AG04449 (cell line): Measurements from ENCODE around the gene ARHGEF4.

Source experiments
- CTCF ChIA-PET: fragments of 350-600 bp; formaldehyde crosslinking; extraction: SDS; loops from one replicate; lab custom pipeline; 2021; ENCODE audit warnings: antibody characterized with exemption; lab: Yijun Ruan, JAX
- POLR2A ChIA-PET: fragments of 400-600, 350-600 bp; formaldehyde crosslinking; extraction: SDS; loops from one replicate; lab custom pipeline; 2020; ENCODE audit warnings: antibody characterized with exemption, inconsistent platforms; lab: Yijun Ruan, JAX
- DNase-seq: peaks from one replicate; pipeline ENCODE4 v3.0.0-alpha.2; 2010; ENCODE audit warnings: low read depth, low spot score
- H3K4me3 ChIP-seq: 2 replicates; pipeline ENCODE4 v1.5.1; 2011; ENCODE audit warnings: low read depth, mild to moderate bottlenecking, control low read depth, low read length
- TF ChIP-seq, protein P1 (sequence below): IDR thresholded peaks from one replicate; pipeline ENCODE4 v1.5.1; 2011; ENCODE audit warnings: mild to moderate bottlenecking, moderate library complexity, low read length, control low read depth, inconsistent platforms; ENCODE audit not compliant: insufficient read depth; ENCODE audit errors: missing control alignments

Gene ARHGEF4

DNA sequence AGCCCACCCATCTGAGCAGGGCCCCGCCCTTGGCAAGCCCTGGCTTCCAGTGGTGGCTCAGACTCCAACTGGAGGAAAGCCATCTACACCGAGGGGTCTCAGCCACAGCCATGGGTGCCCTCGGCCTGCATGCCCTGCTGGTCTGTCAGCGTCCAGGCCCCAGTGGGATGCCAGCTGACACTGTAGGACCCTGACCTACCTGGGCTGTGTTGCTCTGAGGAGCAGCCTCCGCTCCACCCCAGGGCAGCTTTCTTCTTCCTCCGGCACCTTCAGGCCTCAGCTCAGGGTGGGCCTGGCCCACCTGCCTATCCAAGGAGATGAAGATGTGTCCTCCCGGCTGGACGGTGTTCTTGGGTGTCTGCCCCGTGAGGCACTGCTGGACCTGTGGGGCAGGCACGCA is 13.9 kb upstream of the ARHGEF4 start:
- DNase-seq, result no peak
- CTCF ChIA-PET, result no interaction called here
- POLR2A ChIA-PET, result no interaction called here
- H3K4me3 ChIP-seq, result no peak overlapping the region
- TF ChIP-seq, protein P1, sequence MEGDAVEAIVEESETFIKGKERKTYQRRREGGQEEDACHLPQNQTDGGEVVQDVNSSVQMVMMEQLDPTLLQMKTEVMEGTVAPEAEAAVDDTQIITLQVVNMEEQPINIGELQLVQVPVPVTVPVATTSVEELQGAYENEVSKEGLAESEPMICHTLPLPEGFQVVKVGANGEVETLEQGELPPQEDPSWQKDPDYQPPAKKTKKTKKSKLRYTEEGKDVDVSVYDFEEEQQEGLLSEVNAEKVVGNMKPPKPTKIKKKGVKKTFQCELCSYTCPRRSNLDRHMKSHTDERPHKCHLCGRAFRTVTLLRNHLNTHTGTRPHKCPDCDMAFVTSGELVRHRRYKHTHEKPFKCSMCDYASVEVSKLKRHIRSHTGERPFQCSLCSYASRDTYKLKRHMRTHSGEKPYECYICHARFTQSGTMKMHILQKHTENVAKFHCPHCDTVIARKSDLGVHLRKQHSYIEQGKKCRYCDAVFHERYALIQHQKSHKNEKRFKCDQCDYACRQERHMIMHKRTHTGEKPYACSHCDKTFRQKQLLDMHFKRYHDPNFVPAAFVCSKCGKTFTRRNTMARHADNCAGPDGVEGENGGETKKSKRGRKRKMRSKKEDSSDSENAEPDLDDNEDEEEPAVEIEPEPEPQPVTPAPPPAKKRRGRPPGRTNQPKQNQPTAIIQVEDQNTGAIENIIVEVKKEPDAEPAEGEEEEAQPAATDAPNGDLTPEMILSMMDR, result no peak

DNA sequence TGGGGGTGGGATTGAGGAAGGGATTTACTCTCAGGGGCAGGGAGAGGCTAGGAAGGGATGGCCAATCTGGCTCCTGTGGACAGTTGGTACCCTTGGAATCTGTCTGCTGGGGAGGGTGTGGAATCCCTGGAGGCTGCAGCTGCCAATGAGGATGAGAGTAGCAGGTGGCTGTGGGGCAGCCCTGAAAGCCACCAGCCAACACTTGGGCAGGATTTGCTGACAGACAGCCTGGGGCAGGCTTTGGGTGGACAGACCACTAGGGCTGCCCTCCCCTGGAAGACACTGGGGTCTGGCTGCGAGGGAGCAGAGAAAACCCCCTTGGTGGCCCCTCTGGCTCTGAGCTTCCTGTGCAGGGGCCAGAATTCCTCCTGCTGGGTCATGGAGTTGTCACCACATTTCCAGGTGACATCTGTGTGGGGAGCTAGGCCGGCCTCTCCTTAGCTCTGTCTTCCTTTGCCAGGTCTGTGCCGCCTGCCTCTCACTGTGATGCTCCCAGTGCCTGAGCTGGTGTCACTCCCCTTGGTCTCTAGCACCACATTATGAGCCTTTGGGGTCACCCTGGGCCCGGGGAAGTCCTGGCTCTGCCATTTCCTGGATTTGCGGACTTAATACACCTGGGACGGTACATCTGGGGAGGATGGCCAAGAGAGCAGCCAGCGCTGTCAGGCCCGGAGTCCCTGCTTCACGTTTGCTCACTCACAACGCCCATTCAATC is 13.4 kb upstream of the ARHGEF4 start:
- TF ChIP-seq, protein P1, result no peak
- DNase-seq, result no peak
- H3K4me3 ChIP-seq, result no peak overlapping the region
- ChIA-PET POLR2A (no interaction called here), CTCF (no interaction called here)

DNA sequence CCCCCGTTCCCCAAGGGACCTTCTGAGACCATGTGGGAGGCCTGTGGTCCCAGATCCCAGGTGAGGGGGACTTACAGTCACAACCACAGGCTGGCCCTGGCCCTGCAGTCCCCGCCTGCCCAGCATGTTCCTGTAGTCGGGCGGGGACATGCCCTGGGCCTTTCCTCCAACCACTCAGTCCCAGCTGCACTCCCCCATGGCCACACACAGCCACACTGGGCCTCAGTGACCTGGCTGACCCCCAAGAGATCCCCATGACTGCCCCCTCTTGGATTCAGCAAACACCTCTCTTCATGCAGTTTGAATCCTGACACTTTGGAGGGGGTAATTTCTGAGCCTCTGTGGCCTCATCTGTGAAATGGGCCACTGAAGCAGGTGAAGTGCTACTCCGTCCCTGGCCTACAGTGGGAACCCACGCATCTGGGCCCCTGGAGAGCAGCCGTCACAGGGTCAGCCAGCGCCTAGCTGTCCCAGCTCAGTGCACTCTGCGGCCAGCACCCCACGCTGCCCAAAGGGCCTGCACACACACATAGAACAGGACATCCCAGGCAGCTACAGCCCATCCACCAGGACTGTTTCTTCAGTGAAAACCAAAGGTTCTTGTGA is 12.7 kb upstream of the ARHGEF4 start:
- POLR2A ChIA-PET, result no interaction called here
- CTCF ChIA-PET, result interaction anchor here (1.0 kb wide), 1 partner anchor 50 kb away, joined by 4 read pairs; no protein-coding TSS in a partner anchor
- no peak for DNase-seq
- no peak overlapping the region for H3K4me3 ChIP-seq
- TF ChIP-seq, protein P1, result no peak

DNA sequence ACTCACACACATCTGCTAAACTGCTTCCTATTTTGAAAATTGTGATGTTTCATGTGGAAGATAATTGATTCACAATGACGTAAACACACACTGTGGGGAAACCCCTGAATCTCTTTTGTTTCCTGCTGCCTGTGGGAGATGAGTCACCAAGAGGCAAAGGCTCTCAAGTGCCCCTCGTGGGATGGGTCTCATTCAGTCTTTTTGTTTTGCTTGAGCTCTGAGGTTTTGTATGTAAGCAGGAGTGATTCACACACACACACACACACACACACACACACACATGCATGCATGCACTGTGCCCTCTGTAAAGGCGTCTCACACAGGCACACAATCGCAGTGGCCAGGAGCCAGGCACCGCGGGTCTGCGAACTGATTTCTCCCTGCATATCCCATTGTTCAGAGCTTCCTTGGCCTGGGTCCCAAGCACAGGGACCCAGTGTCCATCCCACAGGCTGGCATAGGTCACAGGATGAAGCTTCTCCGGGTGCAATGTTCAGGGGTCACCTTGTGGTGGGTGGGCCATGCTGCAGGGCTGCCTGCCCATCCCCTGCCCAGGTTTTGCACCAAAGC is 12.1 kb upstream of the ARHGEF4 start:
- no peak overlapping the region for H3K4me3 ChIP-seq
- DNase-seq, result peak; percentile 87
- CTCF ChIA-PET, result interaction anchor here (1.0 to 2.4 kb wide), 2 partner anchors 27 to 49 kb away, joined by 4 to 5 read pairs; no protein-coding TSS in a partner anchor
- TF ChIP-seq, protein P1, result no peak
- POLR2A ChIA-PET, result no interaction called here

DNA sequence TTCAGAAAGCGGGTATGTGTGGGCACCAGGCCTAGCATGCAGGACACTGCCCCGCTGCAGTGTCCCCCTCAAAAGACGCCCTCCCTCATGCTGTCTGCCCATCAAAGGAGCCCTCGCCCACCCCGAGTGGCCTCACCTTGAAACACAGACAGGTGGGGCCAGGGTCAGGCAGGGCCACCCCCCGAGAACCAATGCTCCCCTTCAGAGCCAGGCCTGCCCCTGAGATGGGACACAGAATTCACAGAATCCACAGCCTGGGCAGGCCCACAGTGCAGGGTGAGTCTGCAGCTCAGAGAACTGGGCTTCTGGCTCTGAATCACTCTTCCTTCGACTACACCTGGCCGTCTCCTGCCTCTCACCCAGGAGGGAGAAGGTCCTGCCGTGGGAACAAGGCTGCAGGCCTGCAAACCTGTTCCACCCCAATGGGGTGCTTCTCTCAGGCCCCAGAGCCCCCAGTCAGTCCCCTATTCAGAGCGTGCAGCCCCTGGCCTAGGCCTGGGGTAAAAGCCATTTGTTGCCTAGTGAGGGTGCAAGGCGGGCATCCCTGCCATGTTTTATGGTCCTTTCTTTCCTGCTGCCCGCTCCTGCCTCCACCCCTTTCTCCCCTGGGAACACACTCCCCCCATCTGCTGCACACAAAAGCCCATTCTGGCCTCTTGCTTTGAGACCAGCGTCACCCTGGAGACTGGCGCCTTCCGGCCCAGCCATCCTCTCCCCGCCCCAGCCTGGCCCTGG is 11.3 kb upstream of the ARHGEF4 start:
- TF ChIP-seq, protein P1, result no peak
- POLR2A ChIA-PET, result no interaction called here
- no peak for DNase-seq
- no peak overlapping the region for H3K4me3 ChIP-seq
- CTCF ChIA-PET, result interaction anchor here (2.4 kb wide), 1 partner anchor 28 kb away, joined by 5 read pairs; no protein-coding TSS in a partner anchor

DNA sequence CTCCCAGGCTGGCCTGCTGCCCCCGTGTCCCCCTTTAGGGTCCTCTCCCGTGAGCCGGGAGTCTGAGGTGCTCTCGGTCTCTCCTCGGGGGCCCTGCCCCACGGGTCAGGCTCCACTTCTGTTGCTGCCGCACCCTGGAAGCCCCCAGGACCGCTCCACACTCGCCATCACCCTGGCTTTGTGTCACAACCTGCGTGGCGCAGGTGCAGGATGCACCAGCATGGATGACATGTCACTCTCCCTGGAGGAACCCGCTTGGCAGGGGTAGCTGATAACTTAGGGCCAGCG is 10.8 kb upstream of the ARHGEF4 start:
- H3K4me3 ChIP-seq, result no peak overlapping the region
- no peak for DNase-seq
- TF ChIP-seq, protein P1, result no peak
- ChIA-PET CTCF (interaction anchor here (2.4 kb wide), 1 partner anchor 28 kb away, joined by 5 read pairs; no protein-coding TSS in a partner anchor), POLR2A (no interaction called here)
